Adipocyte (in vitro differentiated cells): Measurements from ENCODE around the gene LAMA3.

Experiments
- DNase-seq: peaks from one replicate; pipeline ENCODE4 v3.0.0-alpha.2; 2015; ENCODE audit warnings: low read depth
- H3K27me3 ChIP-seq: replicated peaks from 2 replicates; pipeline ENCODE4 v1.7.0; 2013; ENCODE audit warnings: mild to moderate bottlenecking, low read length, moderate library complexity; ENCODE audit not compliant: control insufficient read depth, insufficient read depth
- H3K36me3 ChIP-seq: 2 replicates; pipeline ENCODE4 v1.7.0; 2013; ENCODE audit warnings: low read length, mild to moderate bottlenecking, moderate library complexity; ENCODE audit not compliant: control insufficient read depth, insufficient read depth, severe bottlenecking
- H3K4me1 ChIP-seq: 2 replicates; pipeline ENCODE4 v1.7.0; 2013; ENCODE audit warnings: mild to moderate bottlenecking, low read length, moderate library complexity; ENCODE audit not compliant: control insufficient read depth, insufficient read depth
- H3K4me3 ChIP-seq: 2 replicates; pipeline ENCODE4 v1.7.0; 2013; ENCODE audit warnings: mild to moderate bottlenecking, low read length, moderate library complexity
- H3K9ac ChIP-seq: 2 replicates; pipeline ENCODE4 v1.7.0; 2013; ENCODE audit warnings: mild to moderate bottlenecking, low read length, moderate library complexity
- H3K9me3 ChIP-seq: 2 replicates; pipeline ENCODE4 v1.7.0; 2013; ENCODE audit warnings: mild to moderate bottlenecking, low read length, moderate library complexity; ENCODE audit not compliant: control insufficient read depth

Gene LAMA3

GRCh38 chr18:23671564-23671963 lies 17.7 kb upstream of the LAMA3 start:
- Histone ChIP-seq H3K36me3 (no peaks in the 10 kb centered on the region), H3K4me1 (peaks cover 13% of the 10 kb centered on the region), H3K4me3 (no peak overlapping the region), H3K9ac (no peak overlapping the region), H3K27me3 (peaks cover 4% of the 10 kb centered on the region), H3K9me3 (peaks cover 3% of the 10 kb centered on the region)
- no peak for DNase-seq

GRCh38 chr18:23673725-23674124 lies 15.5 kb upstream of the LAMA3 start:
- Histone ChIP-seq H3K27me3 (no peaks in the 10 kb centered on the region), H3K4me1 (peaks cover 13% of the 10 kb centered on the region), H3K4me3 (no peak overlapping the region), H3K36me3 (no peaks in the 10 kb centered on the region), H3K9ac (no peak overlapping the region), H3K9me3 (peaks cover 3% of the 10 kb centered on the region)
- DNase-seq: no peak

GRCh38 chr18:23675236-23675635 lies 14.0 kb upstream of the LAMA3 start:
- Histone ChIP-seq H3K4me1 (peaks cover 13% of the 10 kb centered on the region), H3K4me3 (no peak overlapping the region), H3K9me3 (peaks cover 3% of the 10 kb centered on the region), H3K9ac (no peak overlapping the region), H3K27me3 (no peaks in the 10 kb centered on the region), H3K36me3 (no peaks in the 10 kb centered on the region)
- no peak for DNase-seq

GRCh38 chr18:23675896-23676295 lies 13.4 kb upstream of the LAMA3 start:
- Histone ChIP-seq H3K36me3 (no peaks in the 10 kb centered on the region), H3K4me3 (no peak overlapping the region), H3K9me3 (peaks cover 3% of the 10 kb centered on the region)

DNA sequence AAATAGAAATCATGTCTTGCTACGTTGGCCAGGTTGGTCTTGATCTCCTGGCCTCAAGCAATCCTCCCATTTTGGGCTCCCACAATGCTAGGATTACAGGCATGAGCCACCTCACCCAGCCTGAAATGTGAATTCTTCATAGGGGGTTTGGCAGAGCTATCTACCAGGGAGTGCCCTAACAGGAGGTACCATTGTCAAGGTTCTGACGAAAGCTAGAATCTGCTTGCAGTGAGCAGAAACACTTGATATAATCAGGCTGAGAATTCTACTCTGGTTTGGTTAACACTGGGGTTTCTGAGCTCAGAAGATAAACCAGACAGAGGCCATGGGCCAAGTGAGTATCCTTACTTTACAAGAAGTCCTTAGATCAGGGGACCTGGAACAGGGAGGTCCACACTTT lies 7.2 kb upstream of the LAMA3 start:
- H3K9ac ChIP-seq: no peak overlapping the region
- H3K9me3 ChIP-seq: no peaks in the 10 kb centered on the region
- H3K4me1 ChIP-seq: peaks cover 13% of the 10 kb centered on the region
- no peak overlapping the region for H3K4me3 ChIP-seq
- H3K36me3 ChIP-seq: no peaks in the 10 kb centered on the region
- DNase-seq: no peak
- no peaks in the 10 kb centered on the region for H3K27me3 ChIP-seq

More at GRCh38 chr18:23675896-23676295, 13.4 kb upstream of the LAMA3 start:
- Histone ChIP-seq H3K4me1 (peaks cover 13% of the 10 kb centered on the region), H3K27me3 (no peaks in the 10 kb centered on the region), H3K9ac (no peak overlapping the region)
- no peak for DNase-seq

- Histone ChIP-seq H3K4me3 (no peak overlapping the region), H3K36me3 (no peaks in the 10 kb centered on the region), H3K9ac (no peak overlapping the region), H3K9me3 (no peaks in the 10 kb centered on the region), H3K4me1 (peaks cover 13% of the 10 kb centered on the region), H3K27me3 (no peaks in the 10 kb centered on the region)
- DNase-seq: no peak
Observed at GRCh38 chr18:23682472-23682871, 6.8 kb upstream of the LAMA3 start.

DNA sequence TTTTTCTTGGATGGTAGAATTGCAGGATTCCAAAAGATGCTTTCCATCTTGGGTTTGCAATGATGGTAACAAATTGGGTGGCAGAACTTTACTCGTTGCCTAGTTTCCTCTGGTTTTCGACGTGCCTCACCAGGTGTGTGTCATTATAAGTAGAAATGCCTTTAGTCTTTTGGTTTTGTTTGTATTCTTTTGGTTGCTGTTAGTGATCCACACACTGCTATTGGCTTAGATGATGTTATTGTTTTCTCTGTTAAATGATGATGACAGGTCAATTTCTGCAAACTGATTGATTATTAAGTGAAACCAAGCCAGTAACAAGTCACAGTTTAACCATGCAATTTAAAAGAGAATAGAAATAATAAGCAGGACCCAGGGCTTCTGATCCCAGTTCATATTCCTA lies 6.1 kb upstream of the LAMA3 start:
- Histone ChIP-seq H3K4me3 (no peak overlapping the region), H3K36me3 (no peaks in the 10 kb centered on the region), H3K4me1 (peaks cover 13% of the 10 kb centered on the region), H3K9me3 (no peaks in the 10 kb centered on the region), H3K9ac (no peak overlapping the region), H3K27me3 (no peaks in the 10 kb centered on the region)
- DNase-seq: no peak

- Histone ChIP-seq H3K4me3 (no peak overlapping the region), H3K9ac (no peak overlapping the region), H3K27me3 (no peaks in the 10 kb centered on the region), H3K36me3 (no peaks in the 10 kb centered on the region), H3K4me1 (peaks cover 13% of the 10 kb centered on the region), H3K9me3 (no peaks in the 10 kb centered on the region)
- no peak for DNase-seq
Observed at GRCh38 chr18:23683671-23684070, 5.6 kb upstream of the LAMA3 start.

DNA sequence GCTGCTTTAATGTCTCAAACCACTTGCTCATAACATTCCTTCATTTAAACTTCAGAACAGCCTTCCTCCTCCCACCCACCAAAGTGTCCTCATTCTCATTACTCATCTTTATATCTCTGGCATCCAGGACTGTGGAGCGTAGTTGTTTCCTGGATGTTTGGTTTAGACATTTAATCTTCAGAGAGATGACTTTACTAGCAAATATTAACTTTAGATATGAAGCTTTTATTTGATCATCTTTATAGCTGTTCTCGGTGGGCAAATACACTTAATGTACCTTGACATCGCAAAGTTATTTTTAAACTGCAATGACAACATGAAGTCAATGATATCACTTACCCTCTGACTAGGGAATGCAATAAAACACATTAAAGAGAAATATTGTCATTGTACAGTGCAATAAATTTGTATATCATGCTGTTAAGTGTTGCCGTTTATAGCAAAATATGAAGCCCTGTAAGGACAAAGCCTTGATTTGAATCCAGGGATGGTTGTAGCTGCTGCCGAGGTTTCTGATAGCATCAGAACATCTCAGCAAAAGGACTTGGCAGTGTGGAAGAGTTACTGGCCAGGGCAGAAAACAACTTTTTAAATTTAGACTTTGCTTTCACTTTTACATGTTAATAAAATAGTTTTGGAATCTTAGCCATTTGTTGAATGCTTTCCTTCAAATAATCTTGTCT lies 4.6 kb upstream of the LAMA3 start:
- H3K27me3 ChIP-seq: no peaks in the 10 kb centered on the region
- peak overlapping the region; percentile 54 for H3K9ac ChIP-seq
- H3K4me1 ChIP-seq: peaks cover 18% of the 10 kb centered on the region
- peak overlapping the region; percentile 72 for H3K4me3 ChIP-seq
- peak; percentile 48 for DNase-seq
- no peaks in the 10 kb centered on the region for H3K9me3 ChIP-seq
- H3K36me3 ChIP-seq: no peaks in the 10 kb centered on the region

GRCh38 chr18:23688528-23688927 lies 725 bp upstream of the LAMA3 start:
- Histone ChIP-seq H3K9me3 (no peaks in the 10 kb centered on the region), H3K9ac (no peak overlapping the region), H3K27me3 (no peaks in the 10 kb centered on the region), H3K4me1 (peaks cover 18% of the 10 kb centered on the region), H3K4me3 (no peak overlapping the region), H3K36me3 (no peaks in the 10 kb centered on the region)
- DNase-seq: no peak

- H3K36me3 ChIP-seq: no peaks in the 10 kb centered on the region
- H3K4me1 ChIP-seq: peaks cover 7% of the 10 kb centered on the region
- DNase-seq: peak; percentile 51
- H3K9ac ChIP-seq: peak overlapping the region; percentile 67
- no peaks in the 10 kb centered on the region for H3K27me3 ChIP-seq
- no peaks in the 10 kb centered on the region for H3K9me3 ChIP-seq
- H3K4me3 ChIP-seq: peak overlapping the region; percentile 83
Observed at GRCh38 chr18:23689616-23690504, 607 bp downstream of the LAMA3 start.
